SK-N-SH treated with all-trans-retinoic acid at 6 μM for 48 hours (cell line): ENCODE data around the gene ARGLU1.

ENCODE experiments used
- PATZ1 ChIP-seq: fragments of 250-450 bp; sonication (Bioruptor Pico); IDR thresholded peaks from 2 replicates; pipeline ENCODE4 v1.8.0; 2020; ENCODE audit warnings: mild to moderate bottlenecking, moderate library complexity, borderline replicate concordance
- PPARA ChIP-seq: fragments of 250-450 bp; sonication (Bioruptor Pico); IDR thresholded peaks from 2 replicates; pipeline ENCODE4 v1.5.0; 2020; ENCODE audit warnings: mild to moderate bottlenecking, borderline replicate concordance
- TSHZ2 ChIP-seq: fragments of 250-450 bp; sonication (Bioruptor Pico); IDR thresholded peaks from 2 replicates; pipeline ENCODE4 v1.5.0; 2020; ENCODE audit warnings: mild to moderate bottlenecking, moderate library complexity
- ZNF565 ChIP-seq: fragments of 450-650 bp; formaldehyde crosslinking; conservative IDR thresholded peaks from 2 replicates; pipeline ENCODE4 v1.5.0; 2020; ENCODE audit warnings: low read depth, mild to moderate bottlenecking, moderate library complexity

- no peak for TF ChIP-seq PATZ1 (CRISPR knock-in tag)
- no peak for TF ChIP-seq PPARA
- no peak for TF ChIP-seq ZNF565 (CRISPR knock-in tag)
- TF ChIP-seq TSHZ2 (CRISPR knock-in tag), result no peak
Measured at GRCh38 chr13:106527445-106527801, 40.5 kb downstream of the ARGLU1 start.
